HCT116 (cell line): Measurements from ENCODE around the gene ANKRD13D.

Experiments
- POLR2A ChIP-seq: IDR thresholded peaks from 2 replicates; pipeline ENCODE4 v1.7.0; 2011; ENCODE audit warnings: borderline replicate concordance; ENCODE audit not compliant: insufficient read depth, insufficient read length; ENCODE audit errors: extremely low read depth
- SRF ChIP-seq: IDR thresholded peaks from 2 replicates; pipeline ENCODE4 v1.6.1; 2012; ENCODE audit warnings: low read depth
- TF ChIP-seq, protein P1 (sequence below), 3 experiments: fragments of 200-600 bp in 1 of 3; sonication (generic) in 1 of 3; IDR thresholded peaks in 2 of 3; conservative IDR thresholded peaks in 1 of 3; 2 replicates each; pipeline ENCODE4 v1.5.1; 2012 to 2017; ENCODE audit warnings: low read depth in 2 of 3, low read length in 2 of 3, antibody characterized with exemption in 1 of 3, borderline replicate concordance in 1 of 3, control low read depth in 1 of 3, mild to moderate bottlenecking in 1 of 3, mixed read lengths in 1 of 3, mixed run types in 1 of 3, moderate library complexity in 1 of 3; ENCODE audit not compliant: insufficient read depth in 1 of 3

DNA sequence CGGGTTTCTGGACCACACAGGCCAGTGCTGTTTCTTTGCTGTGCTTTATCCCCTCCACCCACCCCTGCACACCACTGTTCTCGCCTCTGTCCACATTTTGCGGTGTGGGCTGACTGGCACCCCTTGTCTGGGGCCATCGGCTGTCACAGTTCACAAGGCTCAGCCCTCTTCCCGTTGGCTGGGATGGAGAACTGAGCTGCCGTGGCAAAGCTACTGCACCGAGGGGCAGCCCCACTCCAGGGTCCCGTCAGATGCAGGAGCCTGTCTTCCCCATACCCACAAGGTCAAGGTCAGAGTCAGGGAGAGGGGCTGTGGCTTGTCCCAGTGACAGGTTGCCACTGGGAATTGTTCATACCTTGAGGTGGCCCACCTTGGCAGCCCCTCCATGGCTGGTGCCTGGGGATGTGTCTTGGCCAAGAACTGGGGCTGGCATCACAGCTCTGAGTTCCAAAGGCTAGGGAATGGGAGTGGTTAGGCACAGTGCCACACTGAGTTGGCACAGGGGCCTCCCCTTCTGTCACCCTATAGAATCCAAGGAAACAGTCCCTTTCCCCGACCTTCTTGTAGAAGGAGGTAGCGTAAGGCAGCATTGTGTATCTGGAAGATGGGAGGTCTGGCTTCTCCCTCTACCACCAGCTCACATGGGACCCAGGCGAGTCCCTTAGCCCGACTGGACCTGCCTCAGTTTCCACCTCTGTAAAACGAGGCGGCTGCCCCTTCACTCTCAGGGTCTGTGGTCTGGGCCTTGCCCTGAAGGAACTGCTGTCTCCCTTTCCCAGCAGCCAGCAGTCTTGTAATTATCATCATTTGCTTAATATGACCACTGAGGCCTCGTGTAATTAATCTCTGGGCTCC, 19.5 kb upstream of the ANKRD13D start:
- TF ChIP-seq SRF (no peak), POLR2A (no peak)
- TF ChIP-seq, protein P1, sequence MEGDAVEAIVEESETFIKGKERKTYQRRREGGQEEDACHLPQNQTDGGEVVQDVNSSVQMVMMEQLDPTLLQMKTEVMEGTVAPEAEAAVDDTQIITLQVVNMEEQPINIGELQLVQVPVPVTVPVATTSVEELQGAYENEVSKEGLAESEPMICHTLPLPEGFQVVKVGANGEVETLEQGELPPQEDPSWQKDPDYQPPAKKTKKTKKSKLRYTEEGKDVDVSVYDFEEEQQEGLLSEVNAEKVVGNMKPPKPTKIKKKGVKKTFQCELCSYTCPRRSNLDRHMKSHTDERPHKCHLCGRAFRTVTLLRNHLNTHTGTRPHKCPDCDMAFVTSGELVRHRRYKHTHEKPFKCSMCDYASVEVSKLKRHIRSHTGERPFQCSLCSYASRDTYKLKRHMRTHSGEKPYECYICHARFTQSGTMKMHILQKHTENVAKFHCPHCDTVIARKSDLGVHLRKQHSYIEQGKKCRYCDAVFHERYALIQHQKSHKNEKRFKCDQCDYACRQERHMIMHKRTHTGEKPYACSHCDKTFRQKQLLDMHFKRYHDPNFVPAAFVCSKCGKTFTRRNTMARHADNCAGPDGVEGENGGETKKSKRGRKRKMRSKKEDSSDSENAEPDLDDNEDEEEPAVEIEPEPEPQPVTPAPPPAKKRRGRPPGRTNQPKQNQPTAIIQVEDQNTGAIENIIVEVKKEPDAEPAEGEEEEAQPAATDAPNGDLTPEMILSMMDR (IDR thresholded peaks at IDR 0.05 in 2 of 3, conservative IDR thresholded peaks at IDR 0.05 in 1 of 3; ENCODE audit: borderline replicate concordance in 1 of 3, insufficient read depth in 1 of 3, low read depth in 2 of 3, low read length in 2 of 3): no peak
